AG08395 (cell line): ENCODE measurements around the gene SLCO4A1.

Experiments
- DNase-seq: peaks from one replicate; pipeline ENCODE4 v3.0.0; 2012; ENCODE audit warnings: mixed read lengths, low spot score

Gene SLCO4A1

GRCh38 chr20:62701161-62702012 is 59.1 kb downstream of the SLCO4A1 start:
- DNase-seq: no peak

- no peak for DNase-seq
These were observed 59.7 kb downstream of the SLCO4A1 start for GRCh38 chr20:62702013-62702300.

- peak; percentile 95 for DNase-seq
These were observed 60.9 kb downstream of the SLCO4A1 start for GRCh38 chr20:62702895-62703852.

GRCh38 chr20:62703853-62704228 is 61.5 kb downstream of the SLCO4A1 start:
- DNase-seq: no peak

- DNase-seq: peak; percentile 91
These were observed 62.1 kb downstream of the SLCO4A1 start for GRCh38 chr20:62704341-62704948.

GRCh38 chr20:62705627-62706026 is 63.3 kb downstream of the SLCO4A1 start:
- DNase-seq: no peak

- no peak for DNase-seq
These were observed 64.0 kb downstream of the SLCO4A1 start for GRCh38 chr20:62706344-62706743.

- no peak for DNase-seq
These were observed 64.6 kb downstream of the SLCO4A1 start for GRCh38 chr20:62706857-62707256.

- DNase-seq: no peak
These were observed 65.1 kb downstream of the SLCO4A1 start for GRCh38 chr20:62707276-62707920.

GRCh38 chr20:62707921-62708521 is 65.7 kb downstream of the SLCO4A1 start:
- DNase-seq: no peak

- no peak for DNase-seq
These were observed 66.6 kb downstream of the SLCO4A1 start, which contains the start of gene NTSR1 for GRCh38 chr20:62708591-62709536. Gene NTSR1, plus strand, starts transcription at chr20:62708836. Its CDS starts 372 bp downstream, at chr20:62709208.

- no peak for DNase-seq
These were observed 67.2 kb downstream of the SLCO4A1 start for GRCh38 chr20:62709537-62709905.

GRCh38 chr20:62710221-62710885 is 68.0 kb downstream of the SLCO4A1 start:
- no peak for DNase-seq

GRCh38 chr20:62710886-62711702 is 68.8 kb downstream of the SLCO4A1 start:
- DNase-seq: no peak

- DNase-seq: no peak
These were observed 69.4 kb downstream of the SLCO4A1 start for GRCh38 chr20:62711703-62712101.

- DNase-seq: no peak
These were observed 70.3 kb downstream of the SLCO4A1 start for GRCh38 chr20:62712606-62713005.

GRCh38 chr20:62714006-62714405 is 71.7 kb downstream of the SLCO4A1 start:
- no peak for DNase-seq

- DNase-seq: no peak
These were observed 72.5 kb downstream of the SLCO4A1 start for GRCh38 chr20:62714799-62715198.

- no peak for DNase-seq
These were observed 72.9 kb downstream of the SLCO4A1 start for GRCh38 chr20:62715201-62715600.
